K562 (cell line): ENCODE results near the gene MIXL1. TPM values are rescaled to one million over a fixed set of nuclear protein-coding genes. Genes with fewer than 3 reads are reported as not detected.
A peak's percentile ranks its signal among the peaks of the same experiment; 100 is the strongest.

Experiments used
- BCOR ChIP-seq: fragments of 450-650 bp; IDR thresholded peaks from 2 replicates; pipeline ENCODE4 v1.6.1; 2016
- GABPA ChIP-seq: fragments of 200-800 bp; sonication (Bioruptor generic); conservative IDR thresholded peaks from 2 replicates; pipeline ENCODE4 v1.6.1; 2016; ENCODE audit warnings: low read depth, missing genetic modification characterization, missing compliant biosample characterization
- HNRNPLL ChIP-seq: fragments of 200-400 bp; formaldehyde crosslinking; IDR thresholded peaks from 2 replicates; pipeline ENCODE4 v1.6.1; 2017; ENCODE audit warnings: low read length, low read depth, mild to moderate bottlenecking; ENCODE audit not compliant: poor library complexity, severe bottlenecking
- JUN ChIP-seq, 2 experiments: sonication (generic) in 1 of 2; formaldehyde crosslinking in 1 of 2; IDR thresholded peaks; 2 replicates each; pipeline versions ENCODE4 v1.6.1 to v1.8.0; 2012 to 2022; ENCODE audit warnings: borderline replicate concordance in 2 of 2, mild to moderate bottlenecking in 2 of 2, improper control_type of control experiment in 1 of 2, low read depth in 1 of 2, low read length in 1 of 2, missing genetic modification reagents in 1 of 2
- MTF1 ChIP-seq: fragments of 250-450 bp; sonication (Bioruptor Pico); IDR thresholded peaks from 2 replicates; pipeline ENCODE4 v1.9.0; 2021; ENCODE audit warnings: moderate library complexity, mild to moderate bottlenecking, inconsistent platforms, borderline replicate concordance
- NEUROD1 ChIP-seq: fragments of 150-350 bp; IDR thresholded peaks from 2 replicates; pipeline ENCODE4 v1.6.1; 2014; ENCODE audit warnings: borderline replicate concordance, low read length, low read depth; ENCODE audit not compliant: partially characterized antibody
- SMARCA4 ChIP-seq: fragments of 450-650 bp; IDR thresholded peaks from 2 replicates; pipeline ENCODE4 v1.6.1; 2016
- U2AF2 ChIP-seq: fragments of 200-400 bp; formaldehyde crosslinking; optimal IDR thresholded peaks from 2 replicates; pipeline ENCODE3; 2017; ENCODE audit warnings: low read depth, mild to moderate bottlenecking, low read length
- ZNF347 ChIP-seq: fragments of 450-650 bp; formaldehyde crosslinking; IDR thresholded peaks from 2 replicates; pipeline ENCODE4 v1.4.0; 2020; ENCODE audit warnings: low read depth, mild to moderate bottlenecking, moderate library complexity
- ZNF354B ChIP-seq: fragments of 250-450 bp; sonication (Bioruptor Pico); IDR thresholded peaks from 2 replicates; pipeline ENCODE4 v1.4.0; 2020
- ZNF408 ChIP-seq: fragments of 250-450 bp; sonication (Bioruptor Pico); IDR thresholded peaks from 2 replicates; pipeline ENCODE4 v1.4.0; 2020; ENCODE audit warnings: low read depth, mild to moderate bottlenecking, moderate library complexity
- ZNF551 ChIP-seq: fragments of 250-450 bp; sonication (Bioruptor Pico); IDR thresholded peaks from 2 replicates; pipeline ENCODE4 v1.5.0; 2021; ENCODE audit warnings: mild to moderate bottlenecking, moderate library complexity
- ZNF57 ChIP-seq: fragments of 450-650 bp; formaldehyde crosslinking; IDR thresholded peaks from 2 replicates; pipeline ENCODE4 v1.4.0; 2020; ENCODE audit warnings: mild to moderate bottlenecking, moderate library complexity
- ZZZ3 ChIP-seq: fragments of 450-650 bp; IDR thresholded peaks from 2 replicates; pipeline ENCODE4 v1.6.1; 2016; ENCODE audit warnings: antibody characterized with exemption, mild to moderate bottlenecking, moderate library complexity
- polyA plus RNA-seq, 8 experiments: library from polyadenylated mRNA; depleted of rRNA in 4 of 8; stranded (reverse) in 5 of 8; unstranded in 3 of 8; fragments of >200 nt; fragmentation: Nextera tagmentation in 2 of 8; fragmentation: Illumina TruSeq in 1 of 8; extraction: Ambion mirVana in 2 of 8; extraction: Trizol in 1 of 8; gene quantifications; 2 replicates each; pipeline versions ENCODE4 v1.2.1 to v1.2.3, GENCODE V29; 2011 to 2014; ENCODE audit warnings: inconsistent platforms in 1 of 8, missing spikeins in 1 of 8
- total RNA-seq, 7 experiments: library from RNA; depleted of rRNA in 6 of 7; stranded (reverse); fragments of >200 nt in 6 of 7; fragmentation: Illumina TruSeq in 2 of 7; extraction: Trizol in 2 of 7; gene quantifications; 2 replicates each; pipeline versions ENCODE4 v1.2.1 to v1.2.3, GENCODE V29; 2011 to 2021; ENCODE audit warnings: low replicate concordance in 1 of 7
- TF ChIP-seq, protein P1 (sequence below): fragments of 450-650 bp; IDR thresholded peaks from 2 replicates; pipeline ENCODE4 v1.7.1; 2018; ENCODE audit warnings: mild to moderate bottlenecking, low read depth; ENCODE audit not compliant: partially characterized antibody
- TF ChIP-seq, protein P2 (sequence below): fragments of 450-650 bp; IDR thresholded peaks from 2 replicates; pipeline ENCODE4 v1.7.0; 2016; ENCODE audit warnings: borderline replicate concordance
- TF ChIP-seq, protein P3 (sequence below): sonication (generic); formaldehyde crosslinking; IDR thresholded peaks from 2 replicates; pipeline ENCODE4 v1.4.0; 2020; ENCODE audit warnings: mild to moderate bottlenecking, missing genetic modification reagents
- TF ChIP-seq, protein P4 (sequence below): fragments of 450-650 bp; IDR thresholded peaks from one replicate; pipeline ENCODE4 v1.6.1; 2018; ENCODE audit warnings: mild to moderate bottlenecking, moderate library complexity; ENCODE audit not compliant: partially characterized antibody

Gene MIXL1
- total and polyA plus RNA-seq, 9 of the 15 experiments (the other 6 are each of a cell fraction or from before 2014, with no cell fraction given) = not detected

DNA sequence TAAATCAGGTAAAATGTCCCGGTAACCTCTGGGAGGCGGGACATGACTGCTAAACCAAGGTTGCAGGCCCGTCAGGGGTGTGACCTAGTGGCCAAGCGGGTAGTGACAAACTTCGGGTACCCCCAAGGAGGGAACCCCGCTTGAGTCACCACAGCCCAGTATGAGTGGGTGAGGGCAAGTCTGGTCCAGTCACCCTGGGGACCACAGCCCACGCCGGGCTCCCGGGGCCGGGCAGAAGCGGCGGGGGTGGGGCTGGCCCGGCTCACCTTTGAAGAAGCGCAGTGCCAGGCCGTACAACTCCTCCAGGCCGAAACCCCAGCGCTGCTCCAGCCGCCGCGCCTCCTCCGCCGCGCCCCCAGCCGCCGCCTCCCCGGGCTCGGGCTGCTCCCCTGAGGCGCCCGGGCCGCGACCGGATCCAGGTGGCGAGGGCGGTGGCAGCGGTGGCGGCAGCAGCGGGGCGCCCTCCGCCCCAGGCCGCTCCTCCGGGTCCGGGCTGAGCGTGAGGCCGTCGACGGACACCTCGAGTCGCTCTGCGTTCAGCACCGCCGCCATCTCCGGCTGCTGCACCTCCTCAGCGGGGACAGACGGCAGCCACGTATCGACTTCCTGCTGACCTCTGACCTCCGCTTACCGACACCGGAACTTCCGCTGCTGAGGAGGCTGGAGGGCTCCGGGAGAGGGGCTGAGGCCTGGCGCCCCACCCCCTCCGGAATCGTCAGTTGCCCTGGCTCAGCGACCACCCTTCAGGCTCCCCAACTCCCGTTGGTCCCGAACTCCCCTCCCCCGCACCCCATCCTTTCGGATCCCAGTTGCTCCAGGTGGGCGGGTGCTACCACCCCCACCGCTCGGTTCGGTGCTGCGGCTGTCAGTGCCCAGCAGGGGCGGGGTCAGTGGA is 37.1 kb upstream of the MIXL1 start, which contains the start of gene ACBD3 (continued):
- TF ChIP-seq, protein P1, sequence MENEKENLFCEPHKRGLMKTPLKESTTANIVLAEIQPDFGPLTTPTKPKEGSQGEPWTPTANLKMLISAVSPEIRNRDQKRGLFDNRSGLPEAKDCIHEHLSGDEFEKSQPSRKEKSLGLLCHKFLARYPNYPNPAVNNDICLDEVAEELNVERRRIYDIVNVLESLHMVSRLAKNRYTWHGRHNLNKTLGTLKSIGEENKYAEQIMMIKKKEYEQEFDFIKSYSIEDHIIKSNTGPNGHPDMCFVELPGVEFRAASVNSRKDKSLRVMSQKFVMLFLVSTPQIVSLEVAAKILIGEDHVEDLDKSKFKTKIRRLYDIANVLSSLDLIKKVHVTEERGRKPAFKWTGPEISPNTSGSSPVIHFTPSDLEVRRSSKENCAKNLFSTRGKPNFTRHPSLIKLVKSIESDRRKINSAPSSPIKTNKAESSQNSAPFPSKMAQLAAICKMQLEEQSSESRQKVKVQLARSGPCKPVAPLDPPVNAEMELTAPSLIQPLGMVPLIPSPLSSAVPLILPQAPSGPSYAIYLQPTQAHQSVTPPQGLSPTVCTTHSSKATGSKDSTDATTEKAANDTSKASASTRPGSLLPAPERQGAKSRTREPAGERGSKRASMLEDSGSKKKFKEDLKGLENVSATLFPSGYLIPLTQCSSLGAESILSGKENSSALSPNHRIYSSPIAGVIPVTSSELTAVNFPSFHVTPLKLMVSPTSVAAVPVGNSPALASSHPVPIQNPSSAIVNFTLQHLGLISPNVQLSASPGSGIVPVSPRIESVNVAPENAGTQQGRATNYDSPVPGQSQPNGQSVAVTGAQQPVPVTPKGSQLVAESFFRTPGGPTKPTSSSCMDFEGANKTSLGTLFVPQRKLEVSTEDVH = peak; percentile 83
- peak; percentile 96 for TF ChIP-seq HNRNPLL
- TF ChIP-seq GABPA (tag) = peak; percentile 98
- TF ChIP-seq BCOR = no peak
- peak; percentile 21; the same call in 1 of the 2 replicates for TF ChIP-seq JUN (IDR thresholded peaks at IDR 0.05; ENCODE audit: borderline replicate concordance, low read depth, low read length)
- no peak; the same call in 1 of the 2 replicates for TF ChIP-seq JUN (CRISPR knock-in tag; IDR thresholded peaks at IDR 0.05; ENCODE audit: borderline replicate concordance)
- no peak; the same call in 1 of the 2 replicates for TF ChIP-seq ZZZ3
- TF ChIP-seq NEUROD1 = peak; percentile 39
- TF ChIP-seq SMARCA4 = peak; percentile 54; the same call in 1 of the 2 replicates
- no peak for TF ChIP-seq U2AF2
- TF ChIP-seq, protein P2, sequence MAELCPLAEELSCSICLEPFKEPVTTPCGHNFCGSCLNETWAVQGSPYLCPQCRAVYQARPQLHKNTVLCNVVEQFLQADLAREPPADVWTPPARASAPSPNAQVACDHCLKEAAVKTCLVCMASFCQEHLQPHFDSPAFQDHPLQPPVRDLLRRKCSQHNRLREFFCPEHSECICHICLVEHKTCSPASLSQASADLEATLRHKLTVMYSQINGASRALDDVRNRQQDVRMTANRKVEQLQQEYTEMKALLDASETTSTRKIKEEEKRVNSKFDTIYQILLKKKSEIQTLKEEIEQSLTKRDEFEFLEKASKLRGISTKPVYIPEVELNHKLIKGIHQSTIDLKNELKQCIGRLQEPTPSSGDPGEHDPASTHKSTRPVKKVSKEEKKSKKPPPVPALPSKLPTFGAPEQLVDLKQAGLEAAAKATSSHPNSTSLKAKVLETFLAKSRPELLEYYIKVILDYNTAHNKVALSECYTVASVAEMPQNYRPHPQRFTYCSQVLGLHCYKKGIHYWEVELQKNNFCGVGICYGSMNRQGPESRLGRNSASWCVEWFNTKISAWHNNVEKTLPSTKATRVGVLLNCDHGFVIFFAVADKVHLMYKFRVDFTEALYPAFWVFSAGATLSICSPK = no peak
- TF ChIP-seq, protein P3, sequence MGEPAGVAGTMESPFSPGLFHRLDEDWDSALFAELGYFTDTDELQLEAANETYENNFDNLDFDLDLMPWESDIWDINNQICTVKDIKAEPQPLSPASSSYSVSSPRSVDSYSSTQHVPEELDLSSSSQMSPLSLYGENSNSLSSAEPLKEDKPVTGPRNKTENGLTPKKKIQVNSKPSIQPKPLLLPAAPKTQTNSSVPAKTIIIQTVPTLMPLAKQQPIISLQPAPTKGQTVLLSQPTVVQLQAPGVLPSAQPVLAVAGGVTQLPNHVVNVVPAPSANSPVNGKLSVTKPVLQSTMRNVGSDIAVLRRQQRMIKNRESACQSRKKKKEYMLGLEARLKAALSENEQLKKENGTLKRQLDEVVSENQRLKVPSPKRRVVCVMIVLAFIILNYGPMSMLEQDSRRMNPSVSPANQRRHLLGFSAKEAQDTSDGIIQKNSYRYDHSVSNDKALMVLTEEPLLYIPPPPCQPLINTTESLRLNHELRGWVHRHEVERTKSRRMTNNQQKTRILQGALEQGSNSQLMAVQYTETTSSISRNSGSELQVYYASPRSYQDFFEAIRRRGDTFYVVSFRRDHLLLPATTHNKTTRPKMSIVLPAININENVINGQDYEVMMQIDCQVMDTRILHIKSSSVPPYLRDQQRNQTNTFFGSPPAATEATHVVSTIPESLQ (CRISPR knock-in tag) = peak; percentile 58; the same call in 1 of the 2 replicates
- no peak for TF ChIP-seq ZNF57 (CRISPR knock-in tag)
- TF ChIP-seq, protein P4, sequence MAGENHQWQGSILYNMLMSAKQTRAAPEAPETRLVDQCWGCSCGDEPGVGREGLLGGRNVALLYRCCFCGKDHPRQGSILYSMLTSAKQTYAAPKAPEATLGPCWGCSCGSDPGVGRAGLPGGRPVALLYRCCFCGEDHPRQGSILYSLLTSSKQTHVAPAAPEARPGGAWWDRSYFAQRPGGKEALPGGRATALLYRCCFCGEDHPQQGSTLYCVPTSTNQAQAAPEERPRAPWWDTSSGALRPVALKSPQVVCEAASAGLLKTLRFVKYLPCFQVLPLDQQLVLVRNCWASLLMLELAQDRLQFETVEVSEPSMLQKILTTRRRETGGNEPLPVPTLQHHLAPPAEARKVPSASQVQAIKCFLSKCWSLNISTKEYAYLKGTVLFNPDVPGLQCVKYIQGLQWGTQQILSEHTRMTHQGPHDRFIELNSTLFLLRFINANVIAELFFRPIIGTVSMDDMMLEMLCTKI = no peak
- TF ChIP-seq ZNF551 (CRISPR knock-in tag) = no peak
- TF ChIP-seq ZNF354B (CRISPR knock-in tag) = no peak
- TF ChIP-seq MTF1 = no peak
- TF ChIP-seq ZNF347 (CRISPR knock-in tag) = no peak
- no peak for TF ChIP-seq ZNF408 (CRISPR knock-in tag)
